A549 (cell line): ENCODE data around the gene RTN4R.

Experiments used
- BHLHE40 ChIP-seq: IDR thresholded peaks from 2 replicates; pipeline ENCODE4 v1.6.1; 2012; ENCODE audit warnings: low read depth, low read length, inconsistent platforms
- CBX8 ChIP-seq: fragments of 200-600 bp; sonication (generic); IDR thresholded peaks from 2 replicates; pipeline ENCODE4 v1.6.1; 2016
- CTCF ChIP-seq: fragments of >200 bp; sonication (Bioruptor Twin); formaldehyde crosslinking; IDR thresholded peaks from 3 replicates; pipeline ENCODE4 v1.5.1; 2016
- ESRRA ChIP-seq: fragments of 150-350 bp; IDR thresholded peaks from 2 replicates; pipeline ENCODE4 v1.6.1; 2014; ENCODE audit warnings: mild to moderate bottlenecking, low read length, borderline replicate concordance
- HMGXB4 ChIP-seq: fragments of 250-450 bp; sonication (Bioruptor Pico); IDR thresholded peaks from 2 replicates; pipeline ENCODE4 v1.5.0; 2021; ENCODE audit warnings: mild to moderate bottlenecking, moderate library complexity, borderline replicate concordance
- USF2 ChIP-seq: fragments of 450-650 bp; IDR thresholded peaks from 2 replicates; pipeline ENCODE4 v1.6.1; 2014; ENCODE audit warnings: antibody characterized with exemption

GRCh38 chr22:20220629-20221026, 47.5 kb downstream of the RTN4R start:
- TF ChIP-seq USF2, result no peak
- TF ChIP-seq CTCF, result no peak
- no peak for TF ChIP-seq BHLHE40
- TF ChIP-seq ESRRA, result no peak
- no peak for TF ChIP-seq CBX8
- no peak for TF ChIP-seq HMGXB4 (CRISPR knock-in tag)
